K562 (cell line): ENCODE results near the gene WWC2. TPM values are rescaled to one million over a fixed set of nuclear protein-coding genes. Genes with fewer than 3 reads are reported as not detected.
A peak's percentile ranks its signal among the peaks of the same experiment; 100 is the strongest.

Source experiments
- ATAC-seq: fragments of 200-7000 bp; cut with Tn5 transposase; 3 replicates; pipeline ENCODE4 v1.9.1; 2020; ENCODE audit warnings: moderate library complexity
- BruUV-seq: library from RNA; stranded (reverse); fragments of 400-500 nt; replicated peaks from 2 replicates; lab custom pipeline; 2021; lab: Mats Ljungman, UMichigan
- CTCF ChIA-PET: fragments of 300-600 bp; formaldehyde crosslinking; extraction: SDS; loops from one replicate; lab custom pipeline; 2021; ENCODE audit warnings: low intra/inter-chr PET ratio; lab: Yijun Ruan, JAX
- POLR2A ChIA-PET: fragments of 300-600, 350-650 bp; sonication (Branson Sonifier 250); formaldehyde crosslinking; extraction: SDS; loops from one replicate; lab custom pipeline; 2021; ENCODE audit warnings: antibody characterized with exemption, inconsistent platforms; lab: Yijun Ruan, JAX
- DNase-seq, 4 experiments: peaks; one replicate each; pipeline versions ENCODE4 v3.0.0 to v3.0.0-alpha.2; 2011 to 2018; ENCODE audit warnings: low spot score in 3 of 4, mixed read lengths in 3 of 4; ENCODE audit errors: extremely low read depth in 1 of 4
- FAIRE-seq: peaks from 2 replicates; lab custom pipeline; 2011; peaks lifted over from hg19 to GRCh38; lab: Jason Lieb, UNC
- H2AFZ ChIP-seq: 2 replicates; pipeline ENCODE4 v1.6.0; 2011; ENCODE audit warnings: low read depth, low read length, control low read depth, inconsistent platforms
- H3K27ac ChIP-seq: fragments of 200-600 bp; 3 replicates; pipeline ENCODE4 v1.8.0; 2011; ENCODE audit warnings: low read depth, mild to moderate bottlenecking, control low read depth, inconsistent platforms, low read length, moderate library complexity, mixed read lengths; ENCODE audit errors: extremely low read depth
- H3K27me3 ChIP-seq, 2 experiments: fragments of 300-600 bp in 1 of 2; 2 replicates in 1 of 2; 3 replicates in 1 of 2; pipeline versions ENCODE4 v1.6.0 to v1.8.0; 2011; ENCODE audit warnings: inconsistent platforms in 2 of 2, low read length in 2 of 2, mild to moderate bottlenecking in 1 of 2, mixed read lengths in 1 of 2, moderate library complexity in 1 of 2; ENCODE audit not compliant: control insufficient read depth in 2 of 2, insufficient read depth in 2 of 2
- H3K36me3 ChIP-seq: fragments of 300-600 bp; 3 replicates; pipeline ENCODE4 v1.8.0; 2011; ENCODE audit warnings: mild to moderate bottlenecking, low read length, inconsistent platforms; ENCODE audit not compliant: control insufficient read depth, insufficient read depth
- H3K4me1 ChIP-seq, 2 experiments: fragments of 200-600 bp in 1 of 2; replicated peaks in 1 of 2; 2 replicates in 1 of 2; 3 replicates in 1 of 2; pipeline versions ENCODE4 v1.5.1 to v1.8.0; 2011; ENCODE audit warnings: inconsistent platforms in 2 of 2, low read length in 2 of 2, mild to moderate bottlenecking in 1 of 2, mixed read lengths in 1 of 2, moderate library complexity in 1 of 2; ENCODE audit not compliant: control insufficient read depth in 2 of 2, insufficient read depth in 2 of 2
- H3K4me2 ChIP-seq: 2 replicates; pipeline ENCODE4 v1.6.1; 2011; ENCODE audit warnings: low read length, control low read depth, inconsistent platforms, mixed read lengths; ENCODE audit not compliant: insufficient read depth
- H3K4me3 ChIP-seq: fragments of 200-600 bp; sonication (generic), shearing (Covaris generic); 2 replicates; pipeline ENCODE4 v1.5.1; 2016; ENCODE audit warnings: control low read depth, inconsistent platforms
- H3K79me2 ChIP-seq: fragments of 200-600 bp; 3 replicates; pipeline ENCODE4 v1.8.0; 2011; ENCODE audit warnings: low read length, inconsistent platforms; ENCODE audit not compliant: control insufficient read depth, insufficient read depth
- H3K9ac ChIP-seq, 2 experiments: 2 replicates each; pipeline versions ENCODE4 v1.6.0 to v1.6.1; 2011; ENCODE audit warnings: low read depth in 2 of 2, low read length in 2 of 2, control low read depth in 1 of 2, inconsistent platforms in 1 of 2, mild to moderate bottlenecking in 1 of 2, mixed read lengths in 1 of 2; ENCODE audit not compliant: insufficient read depth in 1 of 2
- H3K9me1 ChIP-seq: one replicate; pipeline ENCODE4 v1.6.0; 2011; ENCODE audit warnings: inconsistent platforms, mild to moderate bottlenecking, low read length, moderate library complexity; ENCODE audit not compliant: control insufficient read depth, insufficient read depth
- H3K9me3 ChIP-seq: replicated peaks from 2 replicates; pipeline ENCODE4 v1.5.1; 2011; ENCODE audit warnings: low read depth, low read length, inconsistent platforms; ENCODE audit not compliant: control insufficient read depth, insufficient read depth
- H4K20me1 ChIP-seq: replicated peaks from 2 replicates; pipeline ENCODE4 v1.6.1; 2011; ENCODE audit warnings: low read length, inconsistent platforms, mixed read lengths; ENCODE audit not compliant: control insufficient read depth, insufficient read depth
- BCLAF1 ChIP-seq, 2 experiments: fragments of 450-650 bp in 1 of 2; IDR thresholded peaks; 2 replicates each; pipeline ENCODE4 v1.6.1; 2011 to 2017; ENCODE audit warnings: low read depth in 2 of 2, antibody characterized with exemption in 1 of 2, borderline replicate concordance in 1 of 2, low read length in 1 of 2, mild to moderate bottlenecking in 1 of 2, mixed read lengths in 1 of 2; ENCODE audit not compliant: control insufficient read depth in 1 of 2
- HNRNPK ChIP-seq: fragments of 200-400 bp; formaldehyde crosslinking; IDR thresholded peaks from one replicate; pipeline ENCODE4 v1.6.1; 2018; ENCODE audit warnings: mild to moderate bottlenecking, low read depth, low read length; ENCODE audit not compliant: poor library complexity, severe bottlenecking
- NR2C2 ChIP-seq, 2 experiments: fragments of 200-800 bp in 1 of 2; sonication (Bioruptor generic) in 1 of 2; sonication (generic) in 1 of 2; formaldehyde crosslinking in 1 of 2; IDR thresholded peaks; 2 replicates each; pipeline versions ENCODE4 v1.6.1 to v1.8.0; 2016 to 2022; ENCODE audit warnings: mild to moderate bottlenecking in 1 of 2, missing compliant biosample characterization in 1 of 2, missing genetic modification characterization in 1 of 2, missing genetic modification reagents in 1 of 2
- RUNX1 ChIP-seq: sonication (generic); IDR thresholded peaks from 2 replicates; pipeline ENCODE4 v1.6.1; 2016; ENCODE audit warnings: antibody characterized with exemption, low read depth
- SNAPC5 ChIP-seq: fragments of 250-450 bp; sonication (Bioruptor Pico); IDR thresholded peaks from 2 replicates; pipeline ENCODE4 v1.8.0; 2021; ENCODE audit warnings: moderate library complexity, mild to moderate bottlenecking, inconsistent platforms
- TFE3 ChIP-seq: fragments of 450-650 bp; formaldehyde crosslinking; IDR thresholded peaks from 2 replicates; pipeline ENCODE4 v1.4.0; 2020; ENCODE audit warnings: mild to moderate bottlenecking, mixed read lengths
- USF1 ChIP-seq: sonication (generic); formaldehyde crosslinking; IDR thresholded peaks from 2 replicates; pipeline ENCODE4 v1.9.0; 2022; ENCODE audit warnings: mild to moderate bottlenecking, missing genetic modification reagents
- ZBTB5 ChIP-seq: fragments of 450-650 bp; IDR thresholded peaks from 2 replicates; pipeline ENCODE4 v1.6.1; 2017; ENCODE audit warnings: antibody characterized with exemption
- ZNF764 ChIP-seq: fragments of 250-450 bp; sonication (Bioruptor Pico); IDR thresholded peaks from 2 replicates; pipeline ENCODE4 v1.4.0; 2020; ENCODE audit warnings: low read depth, mild to moderate bottlenecking, moderate library complexity
- WGBS: fragments of 100-300 bp; shearing (Covaris generic); methylation state at CpG from one replicate; pipeline ENCODE4 v1.1.6; 2016; ENCODE audit warnings: low coverage, mixed read lengths; ENCODE audit not compliant: insufficient coverage; ENCODE audit errors: missing lambda C conversion rate; 5-methylcytosine and 5-hydroxymethylcytosine counted together
- in situ Hi-C: fragments of 300-500 bp; cut with MboI; formaldehyde crosslinking; loops from 4 replicates; pipeline ENCODE4 v1.15.0; 2018; ENCODE audit warnings: inconsistent platforms, mixed read lengths
- intact Hi-C: fragments of 100-400 bp; cut with micrococcal nuclease; formaldehyde crosslinking; loops from 2 replicates; pipeline ENCODE4 v1.14.2; 2022
- polyA plus RNA-seq, 8 experiments: library from polyadenylated mRNA; depleted of rRNA in 4 of 8; stranded (reverse) in 5 of 8; unstranded in 3 of 8; fragments of >200 nt; fragmentation: Nextera tagmentation in 2 of 8; fragmentation: Illumina TruSeq in 1 of 8; extraction: Ambion mirVana in 2 of 8; extraction: Trizol in 1 of 8; gene quantifications; 2 replicates each; pipeline versions ENCODE4 v1.2.1 to v1.2.3, GENCODE V29; 2011 to 2014; ENCODE audit warnings: inconsistent platforms in 1 of 8, missing spikeins in 1 of 8
- total RNA-seq, 7 experiments: library from RNA; depleted of rRNA in 6 of 7; stranded (reverse); fragments of >200 nt in 6 of 7; fragmentation: Illumina TruSeq in 2 of 7; extraction: Trizol in 2 of 7; gene quantifications; 2 replicates each; pipeline versions ENCODE4 v1.2.1 to v1.2.3, GENCODE V29; 2011 to 2021; ENCODE audit warnings: low replicate concordance in 1 of 7

The WWC2 gene
- total and polyA plus RNA-seq, 9 of the 15 experiments (the other 6 are each of a cell fraction or from before 2014, with no cell fraction given): 3.7 to 39.4 (median 19.6) TPM

- no TSS peak for BruUV-seq
- DNase-seq: no peak
- intact Hi-C loops (no loop called here), in situ Hi-C loops (no loop called here)
- Histone ChIP-seq H3K36me3 (peaks cover 49% of the 10 kb centered on the region), H3K9me1 (no peaks in the 10 kb centered on the region), H3K9ac (peak overlapping the region in 1 of 2 experiments; percentile 43; a peak in 1 of 4 replicates), H3K27ac (no peak overlapping the region), H3K4me2 (no peak overlapping the region), H2AFZ (no peak overlapping the region), H3K9me3 (no peaks in the 10 kb centered on the region), H4K20me1 (no peaks in the 10 kb centered on the region), H3K79me2 (no peaks in the 10 kb centered on the region), H3K27me3 (no peaks in the 10 kb centered on the region), H3K4me1 (no peaks in the 10 kb centered on the region), H3K4me3 (no peak overlapping the region)
- CTCF ChIA-PET: no interaction called here
- FAIRE-seq: no peak
- WGBS: 86% methylated on average over 11 of the region's 11 CpGs
- ATAC-seq: no peak
- POLR2A ChIA-PET: interaction anchor here (0.6 kb wide), 1 partner anchor 108 kb away, joined by 3 read pairs; no protein-coding TSS in a partner anchor
- TF ChIP-seq ZBTB5 (no peak), TFE3 (CRISPR knock-in tag) (no peak), NR2C2 (CRISPR knock-in tag; IDR thresholded peaks at IDR 0.05) (no peak), NR2C2 (tag; IDR thresholded peaks at IDR 0.05) (no peak), USF1 (CRISPR knock-in tag) (no peak), BCLAF1 (IDR thresholded peaks at IDR 0.05; ENCODE audit: borderline replicate concordance in 1 of 2, control insufficient read depth in 1 of 2, low read depth in 2 of 2, low read length in 1 of 2) (no peak), RUNX1 (no peak), SNAPC5 (CRISPR knock-in tag) (no peak), ZNF764 (CRISPR knock-in tag) (no peak), HNRNPK (no peak)
Observed at GRCh38 chr4:183286590-183287308, 187.7 kb downstream of the WWC2 start.
